HG03520 (cell line): Measurements from ENCODE around the gene PDZD7.
"Not testable (repeated sequence)": the region's sequence is repeated elsewhere in the genome, so short reads cannot be mapped to it uniquely, and the experiment has no call there.

Source experiments
- ATAC-seq: cut with Tn5 transposase; IDR thresholded peaks from one replicate; pipeline ENCODE4 v1.9.1; 2021; ENCODE audit warnings: mild to moderate bottlenecking, moderate library complexity; ENCODE audit not compliant: unreplicated experiment

PDZD7 gene

DNA sequence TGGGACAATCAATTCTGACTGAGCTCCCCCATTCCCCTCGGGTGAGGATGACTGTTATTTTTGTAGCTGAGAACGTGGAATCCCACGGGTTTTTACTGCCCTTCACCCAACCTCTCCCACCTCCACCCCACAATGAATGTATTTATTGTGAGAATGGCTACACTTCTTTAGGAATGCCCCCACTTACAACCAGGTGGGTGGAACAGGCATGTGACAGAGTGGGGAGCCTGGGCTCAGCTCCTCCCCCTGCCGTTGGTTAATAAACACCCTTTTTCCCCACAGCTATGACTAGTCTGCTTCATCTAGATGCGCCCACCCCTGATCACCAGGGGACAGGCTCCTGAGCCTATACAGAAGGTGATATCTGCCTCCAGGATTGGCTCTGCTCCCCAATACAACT is 45.6 kb downstream of the PDZD7 start:
- ATAC-seq = no peak

DNA sequence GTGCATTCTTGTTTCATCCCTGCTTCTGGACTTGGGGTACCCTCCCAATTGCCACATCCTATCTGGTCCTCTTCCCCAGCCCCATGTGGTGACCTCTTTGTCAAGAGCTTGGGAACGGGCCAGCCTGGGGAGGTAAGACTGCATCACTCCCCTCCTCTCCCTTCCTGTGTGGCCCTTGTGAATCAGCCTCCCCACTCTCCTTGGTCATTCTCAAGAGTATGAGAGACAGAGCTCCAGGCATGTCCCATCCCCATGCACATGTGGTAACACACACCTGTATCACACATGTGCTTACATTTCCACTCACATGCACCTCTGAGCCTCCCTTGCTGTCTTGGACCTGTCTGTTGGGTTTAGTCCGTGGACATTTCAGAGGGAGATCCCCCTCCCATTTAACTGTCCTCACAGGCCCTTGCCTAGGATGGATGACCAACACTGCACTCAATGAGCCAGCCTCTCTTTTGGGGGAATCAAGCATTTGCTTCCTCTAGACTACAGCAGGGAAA is 46.2 kb downstream of the PDZD7 start:
- ATAC-seq = no peak

DNA sequence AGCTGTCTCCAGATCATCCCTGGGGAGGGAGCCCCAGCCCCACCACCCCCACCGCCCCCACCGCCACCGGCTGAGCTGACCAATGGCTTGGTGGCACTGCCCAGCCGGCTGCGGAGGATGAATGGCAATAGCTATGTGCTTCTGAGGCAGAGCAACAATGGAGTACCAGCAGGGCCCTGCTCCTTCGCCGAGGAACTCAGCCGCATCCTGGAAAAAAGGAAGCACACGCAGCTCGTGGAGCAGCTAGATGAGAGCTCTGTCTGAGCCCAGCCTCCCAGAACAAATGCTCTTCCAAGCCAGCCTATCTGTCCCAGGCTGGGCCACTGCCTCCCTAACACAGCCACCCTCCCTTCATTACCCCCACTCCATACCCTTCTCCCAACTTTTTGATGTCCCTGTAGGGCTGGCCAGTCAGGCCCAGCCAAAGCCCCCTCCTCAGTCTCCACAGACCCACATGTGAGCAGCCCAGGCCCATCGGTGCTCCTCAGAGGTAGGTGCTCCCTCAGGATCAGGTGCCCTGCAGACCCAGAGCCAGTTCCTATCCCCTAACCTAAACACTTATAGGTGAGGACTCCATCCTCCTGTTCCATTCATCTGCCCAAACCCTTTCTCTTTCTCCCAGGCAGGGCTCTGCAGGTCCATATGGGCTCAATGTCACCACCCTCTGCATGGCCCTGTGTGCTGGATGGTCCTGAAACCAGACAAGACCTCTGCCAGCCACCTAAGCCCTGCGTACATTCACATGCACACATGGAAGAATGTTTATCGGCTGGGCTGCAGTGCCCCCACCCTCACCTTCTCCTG is 46.9 kb downstream of the PDZD7 start:
- no peak for ATAC-seq

DNA sequence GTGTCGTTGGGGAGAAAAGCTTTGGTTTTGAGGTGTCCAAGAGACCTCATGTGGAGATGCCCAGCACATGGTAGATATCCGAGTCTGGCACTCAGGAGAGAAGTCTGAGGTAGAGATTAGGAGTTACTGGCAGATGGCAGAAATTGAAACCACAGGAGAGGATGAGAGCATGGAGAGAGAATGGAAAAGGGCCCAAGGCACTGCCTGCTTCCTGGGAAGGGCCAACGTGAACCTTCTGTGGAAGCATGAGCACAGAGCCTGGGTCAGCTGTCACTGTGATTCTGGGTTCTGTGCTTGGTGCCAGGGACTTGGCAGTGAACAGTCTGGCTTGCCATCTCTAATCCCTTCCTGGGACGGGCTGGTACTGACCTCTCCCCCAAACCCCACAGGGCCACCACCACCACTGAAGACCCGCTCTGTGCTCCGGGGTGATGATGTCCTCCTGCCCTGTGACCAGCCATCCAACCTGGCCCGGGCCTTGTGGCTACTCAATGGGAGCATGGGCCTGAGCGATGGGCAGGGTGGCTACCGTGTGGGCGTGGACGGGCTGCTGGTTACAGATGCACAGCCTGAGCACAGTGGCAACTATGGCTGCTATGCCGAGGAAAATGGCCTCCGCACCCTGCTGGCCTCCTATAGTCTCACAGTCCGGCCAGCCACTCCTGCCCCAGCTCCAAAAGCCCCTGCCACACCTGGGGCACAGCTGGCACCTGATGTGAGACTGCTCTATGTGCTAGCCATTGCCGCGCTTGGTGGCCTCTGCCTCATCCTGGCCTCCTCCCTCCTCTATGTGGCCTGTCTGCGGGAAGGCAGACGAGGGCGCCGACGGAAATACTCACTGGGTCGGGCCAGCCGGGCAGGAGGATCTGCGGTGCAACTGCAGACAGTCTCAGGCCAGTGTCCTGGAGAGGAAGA is 47.8 kb downstream of the PDZD7 start:
- ATAC-seq = no peak

DNA sequence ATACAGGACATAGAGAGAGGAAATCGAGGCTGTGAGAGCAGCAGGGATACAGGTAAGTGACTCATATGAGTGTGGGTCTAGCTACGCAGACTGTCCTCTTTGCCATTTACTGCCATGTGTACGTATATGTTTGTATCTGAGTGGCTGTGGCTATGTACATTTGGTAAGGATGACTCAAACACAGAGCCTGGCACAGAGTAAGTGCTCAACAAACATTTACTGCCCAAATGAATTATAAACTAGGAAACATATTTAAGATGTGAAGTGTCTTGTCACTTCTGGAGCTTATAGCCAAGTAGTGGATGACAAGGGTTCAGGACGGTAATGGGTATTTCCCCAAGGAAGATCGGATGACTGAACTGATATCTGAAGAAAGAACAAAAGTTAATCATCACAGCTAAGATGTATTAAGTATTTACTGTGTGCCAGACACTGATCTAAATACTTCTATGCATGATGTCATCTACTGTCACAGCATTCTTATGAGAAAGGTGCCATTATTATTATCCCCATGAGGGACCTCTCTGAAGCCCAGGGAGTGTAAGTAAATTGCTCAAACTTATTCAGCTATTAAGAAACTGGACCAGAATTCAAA is 49.7 kb downstream of the PDZD7 start:
- no peak for ATAC-seq

DNA sequence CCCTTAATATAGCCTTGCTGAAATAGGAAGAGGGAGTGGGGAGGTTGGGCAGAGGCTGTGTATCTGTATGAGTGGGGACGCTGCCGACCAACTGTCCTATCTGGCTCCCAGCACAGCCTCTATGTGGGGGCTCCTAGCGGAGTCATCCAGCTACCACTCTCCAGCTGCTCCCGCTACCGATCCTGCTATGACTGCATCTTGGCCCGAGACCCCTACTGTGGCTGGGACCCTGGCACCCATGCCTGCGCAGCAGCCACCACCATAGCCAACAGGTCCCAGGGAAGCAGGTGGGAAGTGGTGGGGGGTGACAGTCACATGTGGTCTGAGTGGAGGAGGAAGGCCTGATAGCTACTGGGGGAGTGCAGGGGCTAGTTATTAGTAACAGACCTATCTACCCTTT is 50.2 kb downstream of the PDZD7 start:
- ATAC-seq = no peak

DNA sequence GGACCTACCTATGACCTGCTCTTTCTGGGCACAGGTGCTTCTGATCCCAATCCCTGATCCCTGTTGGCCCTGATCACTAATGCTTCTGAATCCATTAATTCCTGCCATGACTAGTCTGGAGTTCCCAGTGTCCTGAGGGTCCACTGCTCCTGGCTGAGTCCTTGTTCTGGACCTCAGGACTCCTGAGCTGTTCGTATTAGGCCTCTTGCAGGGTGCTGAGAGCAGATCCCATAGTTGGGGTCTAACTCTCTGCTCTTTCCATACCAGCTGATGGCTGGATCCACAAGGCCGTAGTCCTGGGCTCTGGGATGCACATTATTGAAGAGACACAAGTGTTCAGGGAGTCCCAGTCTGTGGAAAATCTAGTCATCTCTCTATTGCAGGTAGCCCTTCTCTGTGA is 50.6 kb downstream of the PDZD7 start:
- ATAC-seq = no peak

DNA sequence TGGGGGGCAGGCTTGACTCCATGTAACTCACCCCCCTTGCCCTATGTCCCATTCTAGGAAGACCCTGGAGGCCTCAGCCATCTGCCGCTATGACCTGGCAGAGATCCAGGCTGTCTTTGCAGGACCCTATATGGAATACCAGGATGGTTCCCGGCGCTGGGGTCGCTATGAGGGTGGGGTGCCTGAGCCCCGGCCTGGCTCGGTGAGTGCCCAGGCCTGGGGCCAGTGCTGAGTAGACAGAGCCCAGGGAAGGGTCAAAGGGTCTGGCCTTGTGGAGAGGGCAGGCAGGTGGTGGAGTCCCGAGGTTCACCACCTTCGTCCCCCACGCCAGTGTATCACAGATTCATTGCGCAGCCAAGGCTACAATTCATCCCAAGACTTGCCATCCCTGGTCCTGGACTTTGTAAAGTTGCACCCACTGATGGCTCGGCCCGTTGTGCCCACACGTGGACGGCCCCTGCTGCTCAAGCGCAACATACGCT is 51.1 kb downstream of the PDZD7 start:
- no peak for ATAC-seq

DNA sequence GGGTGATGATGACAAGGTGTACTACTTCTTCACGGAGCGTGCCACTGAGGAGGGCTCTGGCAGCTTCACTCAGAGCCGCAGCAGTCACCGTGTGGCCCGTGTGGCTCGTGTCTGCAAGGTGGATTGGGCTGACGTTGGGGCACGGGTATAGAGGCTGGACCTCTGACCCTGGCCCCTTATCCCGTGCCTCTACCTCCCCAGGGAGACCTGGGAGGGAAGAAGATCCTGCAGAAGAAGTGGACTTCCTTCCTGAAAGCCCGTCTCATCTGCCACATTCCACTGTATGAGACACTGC is 52.1 kb downstream of the PDZD7 start:
- ATAC-seq = no peak

DNA sequence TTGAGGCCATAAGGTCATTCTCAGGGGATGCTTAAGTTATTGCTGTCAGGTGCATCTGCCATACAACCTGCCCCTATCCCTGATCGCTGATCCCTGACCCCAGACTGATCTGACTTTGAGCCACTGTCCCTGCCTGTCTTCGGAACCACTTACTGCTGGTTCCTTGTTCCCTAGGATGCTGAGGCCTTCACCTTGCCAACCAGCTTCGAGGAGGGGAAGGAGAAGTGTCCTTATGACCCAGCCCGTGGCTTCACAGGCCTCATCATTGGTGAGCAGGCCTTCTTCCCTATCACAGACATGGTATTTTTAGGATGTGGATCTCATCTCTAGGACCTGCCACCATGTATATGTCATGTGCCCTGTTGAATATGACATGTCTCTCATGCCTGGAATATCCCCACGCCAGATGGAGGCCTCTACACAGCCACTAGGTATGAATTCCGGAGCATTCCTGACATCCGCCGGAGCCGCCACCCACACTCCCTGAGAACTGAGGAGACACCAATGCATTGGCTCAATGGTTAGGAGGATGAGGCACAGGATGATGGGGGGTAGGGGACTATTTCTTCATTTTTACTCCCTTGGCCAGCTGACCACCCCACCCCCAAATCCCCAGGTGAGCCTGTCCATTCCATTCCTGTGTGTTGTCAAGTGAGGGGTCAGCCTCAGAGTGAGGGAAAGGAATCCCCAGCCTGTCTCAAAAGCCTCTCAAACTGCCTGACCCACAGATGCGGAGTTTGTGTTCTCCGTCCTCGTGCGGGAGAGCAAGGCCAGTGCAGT is 52.6 kb downstream of the PDZD7 start:
- ATAC-seq = no peak

DNA sequence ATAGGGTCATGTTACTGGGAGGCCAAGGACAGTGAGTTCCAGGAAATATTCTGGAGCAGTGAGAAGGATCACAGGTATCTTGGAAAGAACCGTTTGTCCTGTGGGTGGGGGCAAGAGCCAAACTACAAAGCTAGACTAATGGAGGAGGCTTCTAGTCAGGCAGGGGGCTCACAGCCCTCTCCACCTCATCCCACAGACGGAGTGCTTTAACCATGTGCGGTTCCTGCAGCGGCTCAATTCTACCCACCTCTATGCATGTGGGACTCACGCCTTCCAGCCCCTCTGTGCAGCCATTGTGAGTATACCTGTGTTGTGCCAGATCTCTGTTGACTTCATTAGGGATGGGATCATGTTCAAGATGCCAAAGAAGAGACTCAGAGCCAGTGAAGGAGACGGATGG is 53.5 kb downstream of the PDZD7 start:
- no peak for ATAC-seq

DNA sequence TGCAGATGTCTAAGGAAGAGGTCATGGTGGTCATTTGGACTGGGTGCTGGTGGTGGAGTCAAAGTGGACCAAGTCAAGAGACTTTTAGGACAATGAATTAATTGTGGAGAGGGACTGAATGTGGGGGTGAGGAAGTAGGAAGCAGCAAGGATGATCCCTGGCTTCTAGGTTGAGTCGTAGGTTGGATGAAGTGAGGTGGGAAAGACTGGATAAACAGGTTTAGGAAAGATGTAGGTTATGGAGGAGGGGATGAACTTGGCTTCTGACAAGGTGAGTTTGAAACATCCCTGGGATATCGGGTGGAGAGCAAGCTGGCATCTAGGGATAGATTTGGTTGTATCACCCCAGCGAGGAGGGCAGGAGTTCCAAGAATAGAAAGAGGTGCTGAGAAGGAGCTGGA is 54.0 kb downstream of the PDZD7 start:
- ATAC-seq = no peak

DNA sequence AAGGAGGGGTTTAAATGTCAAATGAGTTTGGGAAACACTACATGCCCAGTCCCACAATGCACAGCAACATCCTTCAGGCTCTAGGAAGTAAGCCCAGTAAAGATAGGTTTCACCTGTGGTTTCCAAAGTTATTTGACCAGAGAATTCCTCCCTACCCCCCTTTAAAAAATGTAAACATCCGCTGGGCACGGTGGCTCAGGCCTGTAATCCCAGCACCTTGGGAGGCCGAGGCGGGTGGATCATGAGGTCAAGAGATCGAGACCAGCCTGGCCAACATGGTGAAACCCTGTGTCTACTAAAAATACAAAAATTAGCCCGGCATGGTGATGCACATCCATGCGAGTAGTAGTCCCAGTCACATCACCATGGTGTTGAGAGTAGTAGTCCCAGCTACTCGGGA is 55.5 kb downstream of the PDZD7 start:
- ATAC-seq = not testable (repeated sequence)

DNA sequence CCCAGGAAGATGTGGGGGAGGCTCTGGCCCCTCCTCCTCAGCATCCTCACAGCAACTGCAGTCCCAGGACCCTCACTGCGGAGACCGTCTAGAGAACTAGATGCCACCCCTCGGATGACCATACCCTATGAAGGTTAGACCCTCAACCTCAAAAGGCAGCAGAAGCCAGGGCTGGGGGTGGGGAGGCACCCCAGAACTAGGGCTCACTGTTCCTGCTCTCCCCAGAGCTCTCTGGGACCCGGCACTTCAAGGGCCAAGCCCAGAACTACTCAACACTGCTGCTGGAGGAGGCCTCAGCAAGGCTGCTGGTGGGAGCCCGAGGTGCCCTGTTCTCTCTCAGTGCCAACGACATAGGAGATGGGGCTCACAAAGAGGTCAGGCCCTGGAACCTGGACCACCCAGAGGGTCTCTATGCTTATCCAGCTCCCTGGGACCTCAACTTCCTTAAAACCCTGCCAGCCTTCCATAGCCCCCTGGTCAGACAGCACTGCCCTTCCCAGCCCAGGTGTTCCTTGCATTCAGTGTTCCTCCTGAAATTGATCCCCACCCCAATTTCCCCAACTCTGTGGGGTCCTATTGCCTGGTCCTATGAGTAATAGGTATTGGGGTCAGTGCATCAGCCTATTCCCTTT is 57.9 kb downstream of the PDZD7 start:
- no peak for ATAC-seq

DNA sequence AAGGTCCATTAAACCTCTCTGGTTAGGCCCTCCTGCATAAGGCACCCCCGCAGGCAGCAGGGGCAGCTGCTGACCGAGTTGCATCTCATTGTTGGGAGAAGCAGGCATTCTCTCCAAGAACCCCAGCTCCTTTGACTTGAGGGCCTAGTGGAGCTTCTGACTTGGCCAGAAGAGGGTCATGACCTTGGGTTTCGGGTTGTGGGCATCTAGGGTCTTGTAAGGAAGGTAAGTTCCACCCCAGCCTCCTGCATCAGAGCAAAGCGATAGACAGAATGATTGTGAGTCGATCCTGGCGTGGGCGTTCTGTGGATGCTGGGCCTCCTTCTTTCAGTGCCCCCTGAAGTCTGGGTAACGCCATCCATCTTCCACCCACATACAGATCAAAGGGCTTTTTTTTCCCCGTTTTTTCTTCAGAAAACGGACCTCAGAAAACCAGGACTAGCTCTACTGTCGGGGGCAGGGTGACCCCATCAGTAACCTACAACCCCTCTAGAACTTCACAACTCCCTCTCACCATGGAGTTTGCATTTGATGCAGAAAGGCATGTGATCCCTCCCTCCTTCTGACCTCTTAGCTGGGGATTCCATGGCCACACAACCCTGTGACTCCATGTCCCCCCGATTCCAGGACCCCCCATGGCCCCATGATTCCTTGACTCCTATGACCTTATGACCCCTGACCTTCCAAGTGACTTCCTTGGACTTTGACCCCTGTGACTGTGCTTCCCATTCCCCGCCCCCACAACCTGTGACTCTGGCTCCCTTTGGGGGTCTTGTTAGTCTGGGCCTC is 58.6 kb downstream of the PDZD7 start:
- ATAC-seq = no peak

DNA sequence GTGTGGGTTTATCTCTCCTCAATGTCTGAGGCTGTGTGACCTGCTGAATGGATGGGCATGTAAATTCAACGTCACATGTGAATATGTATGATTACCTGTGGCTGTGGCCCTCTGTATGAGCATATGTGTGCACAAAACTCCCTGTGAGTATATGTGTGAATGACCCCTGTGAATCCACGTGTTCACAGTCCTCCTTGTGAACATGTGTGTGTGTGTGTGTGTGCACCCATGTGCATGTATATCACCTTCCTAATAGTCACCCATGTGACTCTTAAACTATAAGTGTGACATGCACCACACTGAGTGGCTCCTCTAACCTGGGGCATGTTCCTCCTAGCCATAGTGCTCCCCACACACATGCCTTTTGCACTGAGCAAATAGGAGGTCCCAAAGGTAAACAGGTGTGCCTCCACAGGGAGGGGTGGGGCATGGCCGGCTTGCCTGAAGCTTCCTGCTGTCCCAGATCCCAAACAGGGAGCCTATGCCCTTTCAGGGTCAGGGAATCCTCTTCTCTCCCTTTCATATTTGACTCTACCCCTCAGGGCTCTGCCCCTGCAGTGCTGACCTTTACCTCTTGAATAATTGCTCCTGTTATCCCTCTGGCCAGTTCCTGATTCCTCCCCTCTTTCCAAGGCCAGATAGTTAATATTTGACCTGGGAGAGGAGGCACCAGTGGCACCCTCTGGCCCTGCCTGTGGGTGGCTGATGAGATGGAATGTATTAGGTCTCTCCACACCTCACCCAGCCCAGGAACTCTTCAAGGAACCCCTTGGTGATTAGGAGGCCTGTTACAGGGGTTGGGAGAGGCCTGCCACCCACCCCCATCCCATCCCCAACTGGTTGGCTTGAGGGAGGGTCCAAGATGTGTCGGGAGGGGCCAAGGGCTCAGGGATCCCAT is 59.8 kb downstream of the PDZD7 start:
- no peak for ATAC-seq

DNA sequence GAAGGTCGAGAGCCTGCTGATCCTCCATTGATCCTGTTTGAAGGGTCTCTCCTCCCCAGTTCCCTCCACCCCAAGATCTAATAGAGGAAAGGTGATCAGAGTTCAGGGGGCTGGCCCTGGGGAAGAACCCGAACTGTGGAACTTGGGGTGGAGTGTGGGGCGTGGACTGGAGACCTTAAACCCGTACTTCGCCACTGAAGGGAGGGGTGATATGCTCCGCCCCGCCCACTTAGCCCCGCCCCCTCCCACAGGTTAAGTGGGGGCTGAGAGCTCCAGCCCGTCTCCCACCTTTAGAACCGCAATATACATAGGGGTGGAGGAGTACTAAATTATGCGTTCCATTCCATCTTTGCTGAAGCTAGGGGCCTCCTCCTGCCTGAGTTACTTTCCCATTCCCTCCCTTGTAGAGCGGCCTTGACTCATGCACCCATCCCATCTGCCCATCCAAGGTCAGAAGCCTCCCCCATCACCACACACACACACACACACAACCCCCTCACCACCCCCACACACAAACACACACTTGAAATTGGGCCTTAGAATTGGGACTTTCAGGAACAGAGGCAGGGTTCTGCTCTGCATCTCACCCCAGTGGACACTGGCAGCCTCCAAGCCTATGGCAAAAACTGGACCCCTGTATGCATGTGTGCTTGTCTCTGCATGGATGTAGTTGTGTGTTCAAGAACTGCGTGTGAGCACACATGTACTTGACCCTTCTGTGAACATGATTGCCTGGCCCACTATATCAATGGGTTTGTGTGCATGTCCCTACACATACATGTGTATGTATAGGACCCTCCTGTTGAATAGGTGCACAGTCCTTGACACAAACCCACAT is 60.6 kb downstream of the PDZD7 start:
- ATAC-seq = no peak
